PFSK-1 (cell line): Measurements from ENCODE around the gene ITGA1.

Source experiments
- FOXP2 ChIP-seq: optimal IDR thresholded peaks from 2 replicates; pipeline ENCODE3; 2011; ENCODE audit warnings: borderline replicate concordance, control low read depth, inconsistent platforms; ENCODE audit not compliant: insufficient read depth; ENCODE audit errors: extremely low read length, extremely low read depth
- POLR2AphosphoS5 ChIP-seq: IDR thresholded peaks from 2 replicates; pipeline ENCODE4 v1.6.1; 2012; ENCODE audit warnings: low read depth, mild to moderate bottlenecking, control low read depth, low read length, moderate library complexity
- SIN3A ChIP-seq: IDR thresholded peaks from 2 replicates; pipeline ENCODE4 v1.6.1; 2012; ENCODE audit warnings: mild to moderate bottlenecking, low read length, moderate library complexity, borderline replicate concordance; ENCODE audit not compliant: insufficient read depth
- TAF1 ChIP-seq: IDR thresholded peaks from 2 replicates; pipeline ENCODE4 v1.6.1; 2012; ENCODE audit warnings: low read length, control low read depth, borderline replicate concordance; ENCODE audit not compliant: insufficient read depth
- TF ChIP-seq, protein P1 (sequence below), 2 experiments: IDR thresholded peaks; 2 replicates each; pipeline versions ENCODE4 v1.6.1 to v1.8.0; 2011 to 2012; ENCODE audit warnings: low read depth in 2 of 2, low read length in 2 of 2, control low read depth in 1 of 2, inconsistent platforms in 1 of 2, mild to moderate bottlenecking in 1 of 2, moderate library complexity in 1 of 2; ENCODE audit not compliant: insufficient read depth in 1 of 2

Gene ITGA1

DNA sequence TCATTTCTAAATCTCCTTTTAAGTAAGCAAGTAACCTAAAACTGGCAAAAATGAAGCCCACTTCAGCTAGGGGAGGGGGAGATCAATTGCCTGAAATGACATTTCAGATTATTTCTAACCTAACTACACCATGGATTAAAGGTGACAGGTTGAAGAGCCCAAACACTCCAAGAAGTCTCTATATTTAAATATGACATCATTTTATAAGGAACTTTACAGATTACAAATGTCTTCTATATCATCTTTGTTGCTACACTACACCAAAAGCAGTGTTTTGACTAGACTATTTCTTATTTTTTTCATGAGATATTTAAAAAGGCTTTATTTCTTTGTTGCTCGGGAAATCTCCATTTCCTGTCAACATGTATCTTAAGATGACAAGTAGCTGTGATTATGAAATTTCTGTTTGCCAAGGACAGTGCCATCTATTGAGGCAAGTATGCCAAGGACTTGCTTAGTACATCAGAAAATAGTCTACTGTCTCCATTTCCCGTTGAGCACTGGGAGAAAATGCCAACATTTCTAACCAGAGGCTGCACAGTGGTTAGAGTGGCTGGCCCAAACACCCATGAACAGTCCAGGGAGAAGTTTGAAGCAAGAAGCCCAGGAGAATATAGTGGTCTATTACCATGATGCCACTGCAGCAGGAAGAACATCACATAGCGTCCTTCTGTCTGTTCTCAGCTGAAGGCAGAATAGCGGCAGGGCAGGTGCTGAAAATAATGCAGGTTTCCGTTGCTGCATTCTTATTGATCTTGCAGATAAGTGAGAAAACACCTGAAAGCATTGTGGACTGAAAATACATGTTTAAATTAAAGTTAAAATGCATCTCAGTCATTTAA is 108.1 kb downstream of the ITGA1 start:
- TF ChIP-seq FOXP2 (no peak), POLR2AphosphoS5 (no peak), SIN3A (no peak), TAF1 (no peak)
- TF ChIP-seq, protein P1, sequence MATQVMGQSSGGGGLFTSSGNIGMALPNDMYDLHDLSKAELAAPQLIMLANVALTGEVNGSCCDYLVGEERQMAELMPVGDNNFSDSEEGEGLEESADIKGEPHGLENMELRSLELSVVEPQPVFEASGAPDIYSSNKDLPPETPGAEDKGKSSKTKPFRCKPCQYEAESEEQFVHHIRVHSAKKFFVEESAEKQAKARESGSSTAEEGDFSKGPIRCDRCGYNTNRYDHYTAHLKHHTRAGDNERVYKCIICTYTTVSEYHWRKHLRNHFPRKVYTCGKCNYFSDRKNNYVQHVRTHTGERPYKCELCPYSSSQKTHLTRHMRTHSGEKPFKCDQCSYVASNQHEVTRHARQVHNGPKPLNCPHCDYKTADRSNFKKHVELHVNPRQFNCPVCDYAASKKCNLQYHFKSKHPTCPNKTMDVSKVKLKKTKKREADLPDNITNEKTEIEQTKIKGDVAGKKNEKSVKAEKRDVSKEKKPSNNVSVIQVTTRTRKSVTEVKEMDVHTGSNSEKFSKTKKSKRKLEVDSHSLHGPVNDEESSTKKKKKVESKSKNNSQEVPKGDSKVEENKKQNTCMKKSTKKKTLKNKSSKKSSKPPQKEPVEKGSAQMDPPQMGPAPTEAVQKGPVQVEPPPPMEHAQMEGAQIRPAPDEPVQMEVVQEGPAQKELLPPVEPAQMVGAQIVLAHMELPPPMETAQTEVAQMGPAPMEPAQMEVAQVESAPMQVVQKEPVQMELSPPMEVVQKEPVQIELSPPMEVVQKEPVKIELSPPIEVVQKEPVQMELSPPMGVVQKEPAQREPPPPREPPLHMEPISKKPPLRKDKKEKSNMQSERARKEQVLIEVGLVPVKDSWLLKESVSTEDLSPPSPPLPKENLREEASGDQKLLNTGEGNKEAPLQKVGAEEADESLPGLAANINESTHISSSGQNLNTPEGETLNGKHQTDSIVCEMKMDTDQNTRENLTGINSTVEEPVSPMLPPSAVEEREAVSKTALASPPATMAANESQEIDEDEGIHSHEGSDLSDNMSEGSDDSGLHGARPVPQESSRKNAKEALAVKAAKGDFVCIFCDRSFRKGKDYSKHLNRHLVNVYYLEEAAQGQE (IDR thresholded peaks at IDR 0.05; ENCODE audit: insufficient read depth in 1 of 2, low read depth in 2 of 2, low read length in 2 of 2), result no peak

- no peak for TF ChIP-seq FOXP2
- TF ChIP-seq, protein P1 (IDR thresholded peaks at IDR 0.05; ENCODE audit: insufficient read depth in 1 of 2, low read depth in 2 of 2, low read length in 2 of 2), result no peak
- TF ChIP-seq POLR2AphosphoS5, result no peak
- TF ChIP-seq SIN3A, result no peak
- TF ChIP-seq TAF1, result no peak
Observed at GRCh38 chr5:52896534-52897237, 109.0 kb downstream of the ITGA1 start.

DNA sequence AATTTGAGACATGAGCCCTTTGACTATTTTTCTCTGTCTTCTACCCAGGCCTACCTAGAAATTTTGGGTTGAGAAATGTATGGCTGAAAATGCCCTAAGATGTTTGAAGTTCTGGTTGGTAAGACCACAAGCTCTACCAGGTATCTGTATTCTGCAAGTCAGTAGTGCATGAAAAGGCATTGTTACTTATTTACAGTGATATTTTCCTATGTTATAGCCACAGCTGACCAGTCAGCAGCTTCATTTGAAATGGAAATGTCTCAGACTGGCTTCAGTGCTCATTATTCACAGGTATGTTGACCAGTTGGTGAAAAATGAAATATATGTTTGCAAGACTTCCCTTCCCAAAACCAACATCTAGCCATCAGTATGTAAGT is 109.5 kb downstream of the ITGA1 start:
- TF ChIP-seq FOXP2, result no peak

DNA sequence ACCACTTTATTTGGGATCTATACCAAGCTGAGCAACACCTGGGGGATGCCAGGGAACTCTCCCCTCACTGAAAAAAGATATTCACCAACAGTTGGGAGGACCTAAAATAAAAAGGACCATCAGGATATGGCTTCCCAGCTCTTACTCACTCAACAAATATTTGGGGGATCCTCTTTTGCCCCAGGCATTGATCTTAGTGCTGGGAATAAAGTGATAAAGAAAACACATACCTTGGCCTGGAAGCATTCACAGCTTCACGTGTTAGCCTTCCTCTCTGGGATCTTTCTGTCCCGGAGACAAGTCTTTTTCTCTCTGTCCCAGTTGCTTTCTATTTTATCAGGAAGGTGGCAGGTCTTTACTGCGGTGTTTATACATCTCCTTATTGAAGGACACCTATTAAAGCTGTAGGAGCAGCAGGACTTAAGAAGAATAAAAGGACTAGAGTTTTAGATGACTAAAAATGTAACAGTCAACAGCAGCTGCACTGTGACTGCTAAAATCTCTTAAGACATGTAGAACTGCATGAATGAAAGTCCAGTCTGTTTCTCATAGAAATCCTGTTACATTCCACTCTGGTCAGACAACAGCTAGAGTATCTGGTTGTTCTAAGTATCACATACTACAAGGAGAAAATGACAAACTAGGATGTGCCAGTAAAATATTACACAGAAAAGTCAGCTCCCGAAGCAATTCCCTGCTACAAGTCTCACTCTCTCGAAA is 111.4 kb downstream of the ITGA1 start:
- TF ChIP-seq, protein P1 (IDR thresholded peaks at IDR 0.05; ENCODE audit: insufficient read depth in 1 of 2, low read depth in 2 of 2, low read length in 2 of 2), result no peak
- no peak for TF ChIP-seq TAF1
- no peak for TF ChIP-seq FOXP2
- no peak for TF ChIP-seq POLR2AphosphoS5
- no peak for TF ChIP-seq SIN3A

DNA sequence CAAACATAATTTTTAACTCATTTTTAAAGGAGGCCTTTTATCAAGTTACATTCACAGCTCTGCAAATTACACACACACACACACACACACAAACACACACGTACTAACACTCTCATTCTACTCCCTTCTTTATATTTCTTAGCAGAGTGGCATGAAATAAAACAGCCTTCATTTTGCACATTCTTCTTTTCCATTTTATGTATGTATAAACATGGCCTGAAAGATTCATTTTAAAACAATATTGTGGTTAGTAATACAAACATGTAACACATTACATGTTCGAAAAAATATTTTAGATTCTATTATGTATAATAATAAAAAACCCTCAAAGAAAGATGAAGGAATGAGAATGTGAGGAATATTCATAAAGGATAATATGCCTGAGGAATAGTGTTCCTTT is 115.4 kb downstream of the ITGA1 start:
- TF ChIP-seq TAF1 (no peak), FOXP2 (no peak), POLR2AphosphoS5 (no peak)
- TF ChIP-seq, protein P1 (IDR thresholded peaks at IDR 0.05; ENCODE audit: insufficient read depth in 1 of 2, low read depth in 2 of 2, low read length in 2 of 2), result no peak
